Tibial nerve (tissue), 4 donors: ENCODE data around the gene BST1. TPM values are rescaled to one million over a fixed set of nuclear protein-coding genes. Genes with fewer than 3 reads are reported as not detected.

Experiments used
- DNase-seq, 2 donors: peaks; one replicate each; pipeline ENCODE4 v3.0.0-alpha.2; 2019; ENCODE audit warnings: low spot score in 2 of 2
- H3K27ac ChIP-seq, 4 donors: fragments of 200-600 bp; sonication (generic) in 3 of 4; one replicate each; pipeline ENCODE4 v1.5.1; 2017 to 2019; ENCODE audit warnings: mild to moderate bottlenecking in 1 of 4
- H3K27me3 ChIP-seq, 2 donors: fragments of 200-600 bp; sonication (generic) in 1 of 2; one replicate each; pipeline versions ENCODE4 v1.5.1 to v1.6.0; 2017 to 2019
- H3K36me3 ChIP-seq, 3 donors: fragments of 200-600 bp; sonication (generic); one replicate each; pipeline ENCODE4 v1.5.1; 2018 to 2019
- H3K4me1 ChIP-seq, 4 donors: fragments of 200-600 bp; sonication (generic) in 3 of 4; one replicate each; pipeline ENCODE4 v1.5.1; 2017 to 2019
- H3K4me3 ChIP-seq, 4 donors: fragments of 200-600 bp; sonication (generic) in 3 of 4; one replicate each; pipeline ENCODE4 v1.5.1; 2017 to 2019; ENCODE audit warnings: mild to moderate bottlenecking in 1 of 4, moderate library complexity in 1 of 4
- H3K9me3 ChIP-seq, 4 donors: fragments of 200-600 bp; sonication (generic) in 3 of 4; one replicate each; pipeline ENCODE4 v1.5.1; 2017 to 2019
- CTCF ChIP-seq, 5 experiments: fragments of 200-600 bp in 3 of 5; fragments of 450-650 bp in 2 of 5; sonication (generic) in 3 of 5; IDR thresholded peaks; one replicate each; pipeline ENCODE4 v1.5.1; 2016 to 2019; ENCODE audit warnings: antibody characterized with exemption in 5 of 5, mild to moderate bottlenecking in 3 of 5, moderate library complexity in 2 of 5
- EP300 ChIP-seq, 2 donors: sonication (generic); formaldehyde crosslinking; IDR thresholded peaks; one replicate each; pipeline ENCODE4 v1.6.1; 2017; ENCODE audit warnings: antibody characterized with exemption in 2 of 2, mild to moderate bottlenecking in 1 of 2
- POLR2A ChIP-seq, 2 donors: fragments of 450-650 bp; IDR thresholded peaks; one replicate each; pipeline ENCODE4 v1.6.1; 2017; ENCODE audit warnings: antibody characterized with exemption in 2 of 2, mild to moderate bottlenecking in 2 of 2, moderate library complexity in 2 of 2
- WGBS, 2 donors: methylation state at CpG; one replicate each; pipeline ENCODE4 v1.1.5; 2018; 5-methylcytosine and 5-hydroxymethylcytosine counted together
- total RNA-seq, 4 donors: library from RNA; depleted of rRNA; stranded (reverse); fragments of >200 nt; gene quantifications; one replicate each; pipeline ENCODE4 v1.1.0, GENCODE V29; 2016

Gene BST1
- total RNA-seq, 4 donors from 2014 or later: 7.3 to 21.0 (median 11.9) TPM

DNA sequence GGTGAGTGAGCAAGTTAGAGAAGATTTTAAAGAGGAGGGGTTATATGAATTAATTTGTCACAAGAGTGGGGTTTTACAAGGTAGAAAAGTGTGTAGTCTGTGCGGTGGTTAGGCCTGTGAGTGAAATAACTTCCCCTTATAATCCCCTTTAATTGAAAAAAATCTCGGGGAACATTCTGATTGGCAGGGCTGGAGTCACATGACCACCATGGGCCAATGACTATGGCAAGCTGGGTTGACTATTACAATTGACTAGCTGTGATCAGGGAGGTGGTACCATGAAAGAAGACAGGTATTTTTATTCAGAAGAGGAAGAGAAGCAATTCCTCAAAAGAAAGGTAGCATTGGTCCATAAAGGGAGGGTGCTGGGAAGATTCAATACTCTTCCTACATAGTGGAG is 48.3 kb downstream of the BST1 start:
- no peaks in the 10 kb centered on the region for H3K36me3 ChIP-seq
- no peaks in the 10 kb centered on the region for H3K27me3 ChIP-seq
- no peak for DNase-seq
- WGBS, 2 donors: 95 to 97% methylated on average over 2 of the region's 2 CpGs
- H3K27ac ChIP-seq: no peak overlapping the region
- TF ChIP-seq CTCF (IDR thresholded peaks at IDR 0.05): no peak
- TF ChIP-seq EP300 (IDR thresholded peaks at IDR 0.05): no peak
- no peak for TF ChIP-seq POLR2A (IDR thresholded peaks at IDR 0.05)
- H3K4me1 ChIP-seq: no peaks in the 10 kb centered on the region
- no peak overlapping the region for H3K4me3 ChIP-seq
- peaks cover 0 to 3% (median 0%) of the 10 kb centered on the region in 4 donors for H3K9me3 ChIP-seq

- Histone ChIP-seq H3K27me3 (no peaks in the 10 kb centered on the region), H3K4me3 (no peak overlapping the region), H3K4me1 (no peaks in the 10 kb centered on the region), H3K27ac (no peak overlapping the region), H3K9me3 (no peaks in the 10 kb centered on the region), H3K36me3 (no peaks in the 10 kb centered on the region)
- no peak for DNase-seq
- 92% methylated on average over 6 of the region's 6 CpGs for WGBS, 2 donors
- no peak for TF ChIP-seq CTCF (IDR thresholded peaks at IDR 0.05)
- no peak for TF ChIP-seq EP300 (IDR thresholded peaks at IDR 0.05)
- TF ChIP-seq POLR2A (IDR thresholded peaks at IDR 0.05): no peak
Measured at GRCh38 chr4:15753081-15753480, 50.2 kb downstream of the BST1 start.

DNA sequence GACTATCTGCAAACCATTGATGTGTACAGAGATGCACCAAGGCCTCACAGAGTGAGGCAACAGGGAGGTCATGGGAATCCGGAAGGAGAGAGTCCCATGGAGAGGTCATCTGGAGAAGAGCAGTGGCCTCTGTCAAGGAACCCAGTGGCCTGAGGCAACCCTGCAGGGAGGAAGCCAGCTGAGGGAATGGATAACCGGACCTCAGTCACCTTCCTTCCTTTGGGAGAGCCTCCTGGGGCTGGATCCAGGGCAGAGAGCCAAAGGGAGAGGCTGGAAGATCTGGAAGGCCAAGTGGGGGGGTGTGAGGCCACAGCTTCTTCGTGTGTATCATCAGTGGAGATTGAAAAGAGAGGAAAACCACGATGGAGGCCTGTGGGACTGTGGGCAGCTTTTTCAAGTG is 50.9 kb downstream of the BST1 start:
- Histone ChIP-seq H3K4me3 (no peak overlapping the region), H3K9me3 (no peaks in the 10 kb centered on the region), H3K4me1 (no peaks in the 10 kb centered on the region), H3K27me3 (no peaks in the 10 kb centered on the region), H3K36me3 (no peaks in the 10 kb centered on the region), H3K27ac (no peak overlapping the region)
- DNase-seq: no peak
- 32 to 34% methylated on average over 4 of the region's 4 CpGs for WGBS, 2 donors
- TF ChIP-seq POLR2A (IDR thresholded peaks at IDR 0.05): no peak

GRCh38 chr4:15754323-15754722 is 51.5 kb downstream of the BST1 start:
- Histone ChIP-seq H3K4me1 (no peaks in the 10 kb centered on the region), H3K9me3 (no peaks in the 10 kb centered on the region), H3K27me3 (no peaks in the 10 kb centered on the region), H3K27ac (no peak overlapping the region), H3K4me3 (no peak overlapping the region), H3K36me3 (peaks cover 0 to 3% (median 0%) of the 10 kb centered on the region in 3 donors)
- 61 to 66% methylated on average over 4 of the region's 4 CpGs for WGBS, 2 donors
- no peak for DNase-seq
- TF ChIP-seq POLR2A (IDR thresholded peaks at IDR 0.05) (no peak), CTCF (IDR thresholded peaks at IDR 0.05) (no peak), EP300 (IDR thresholded peaks at IDR 0.05) (no peak)

DNA sequence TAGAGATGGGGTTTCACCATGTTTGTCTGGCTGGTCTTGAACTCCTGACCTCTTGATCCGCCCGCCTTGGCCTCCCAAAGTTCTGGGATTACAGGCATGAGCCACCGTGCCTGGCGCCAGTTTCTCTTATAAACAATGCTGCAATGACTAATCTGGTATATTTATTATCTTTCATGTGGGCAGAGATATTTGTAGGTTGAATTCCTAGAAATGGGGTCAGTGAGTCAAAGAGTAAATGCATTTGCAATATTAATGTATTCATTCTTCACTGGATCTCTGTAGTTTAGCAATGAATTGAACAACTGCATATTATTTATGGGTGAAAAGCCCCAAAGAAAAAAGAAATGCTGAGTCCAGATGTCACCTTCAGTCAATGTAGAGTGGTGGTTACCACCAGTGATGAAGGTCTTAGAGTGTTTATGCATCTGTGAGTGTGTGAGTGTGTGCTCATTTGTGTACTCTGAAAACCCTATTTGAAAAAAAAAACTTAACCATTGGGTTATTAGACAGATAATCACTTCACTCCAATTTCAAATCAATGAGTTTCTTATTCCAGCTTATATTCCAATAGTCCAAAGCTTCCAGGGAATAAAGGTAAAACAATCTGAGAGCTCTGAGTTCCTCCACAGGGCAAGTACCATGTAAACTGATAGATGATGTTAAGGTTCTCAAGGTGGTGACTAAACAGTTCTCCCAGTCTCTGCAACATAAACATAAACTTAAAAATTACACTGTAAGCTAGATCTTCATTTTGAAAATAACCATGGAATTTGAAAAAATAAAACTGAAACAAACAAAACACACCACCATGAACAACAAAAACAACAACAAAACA is 52.7 kb downstream of the BST1 start:
- no peak overlapping the region for H3K27ac ChIP-seq
- WGBS, 2 donors: 60 to 72% methylated on average over 4 of the region's 4 CpGs
- H3K4me3 ChIP-seq: no peak overlapping the region
- H3K36me3 ChIP-seq: peaks cover 0 to 3% (median 0%) of the 10 kb centered on the region in 3 donors
- TF ChIP-seq POLR2A (IDR thresholded peaks at IDR 0.05): no peak
- no peak for TF ChIP-seq EP300 (IDR thresholded peaks at IDR 0.05)
- TF ChIP-seq CTCF (IDR thresholded peaks at IDR 0.05): no peak
- no peaks in the 10 kb centered on the region for H3K27me3 ChIP-seq
- no peaks in the 10 kb centered on the region for H3K9me3 ChIP-seq
- no peak for DNase-seq
- H3K4me1 ChIP-seq: no peaks in the 10 kb centered on the region
